GM23248 (cell line): ENCODE data around the gene OR1M1.

Source experiments
- EZH2 ChIP-seq: fragments of 200-600 bp; sonication (generic); IDR thresholded peaks from 2 replicates; pipeline ENCODE4 v1.6.1; 2018; ENCODE audit warnings: antibody characterized with exemption, mild to moderate bottlenecking; ENCODE audit not compliant: insufficient read depth, poor library complexity, severe bottlenecking
- EZH2phosphoT487 ChIP-seq: fragments of 200-600 bp; sonication (generic); IDR thresholded peaks from 2 replicates; pipeline ENCODE4 v1.6.1; 2018; ENCODE audit warnings: antibody characterized with exemption, moderate library complexity, mild to moderate bottlenecking, low read depth; ENCODE audit not compliant: insufficient read depth

GRCh38 chr19:9128171-9128570 is 41.3 kb downstream of the OR1M1 start:
- no peak for TF ChIP-seq EZH2
- TF ChIP-seq EZH2phosphoT487: no peak
